ENCODE data around the gene RALGAPA1.
"Not testable (repeated sequence)": the region's sequence is repeated elsewhere in the genome, so short reads cannot be mapped to it uniquely, and the experiment has no call there.

The RALGAPA1 gene

DNA sequence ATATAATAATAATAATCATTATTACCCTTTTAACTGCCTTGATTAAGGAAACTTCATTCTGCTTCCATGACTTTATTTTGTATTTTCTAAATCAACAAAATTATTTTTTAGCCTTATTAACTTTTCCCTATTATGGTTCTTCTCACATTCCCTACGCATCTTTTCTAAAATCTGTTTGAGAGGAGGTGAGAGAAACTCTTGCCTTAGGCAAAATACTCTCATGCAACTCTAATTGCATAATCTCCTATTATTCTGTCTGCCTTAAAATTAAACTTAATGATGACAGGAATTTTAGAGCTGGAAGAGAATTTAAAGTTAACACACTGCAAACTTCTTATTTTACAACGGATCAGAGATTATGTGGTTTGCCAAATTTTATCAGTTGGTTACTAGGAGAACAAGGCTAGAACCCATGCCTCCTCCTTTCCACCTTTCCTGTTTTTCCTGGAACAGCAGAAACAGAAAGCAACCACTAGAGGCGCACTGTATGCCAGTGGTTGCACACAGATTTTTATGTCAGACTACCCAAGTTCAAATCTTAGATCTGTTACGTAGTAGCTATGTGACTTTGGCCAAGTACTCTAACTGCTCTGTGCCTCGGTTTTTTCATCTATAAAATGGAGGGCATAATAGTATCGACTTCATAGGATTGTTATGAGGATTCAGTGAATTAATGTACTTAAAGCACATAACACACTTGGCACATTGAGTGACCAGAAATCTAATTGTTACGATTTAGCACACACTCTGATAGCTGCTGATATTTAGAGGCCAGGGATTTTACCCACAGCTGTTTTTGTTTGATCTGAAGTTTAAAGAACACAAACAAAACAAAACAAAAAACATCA lies 12.7 kb upstream of the RALGAPA1 start:
- DNase-seq: peak; percentile 60

DNA sequence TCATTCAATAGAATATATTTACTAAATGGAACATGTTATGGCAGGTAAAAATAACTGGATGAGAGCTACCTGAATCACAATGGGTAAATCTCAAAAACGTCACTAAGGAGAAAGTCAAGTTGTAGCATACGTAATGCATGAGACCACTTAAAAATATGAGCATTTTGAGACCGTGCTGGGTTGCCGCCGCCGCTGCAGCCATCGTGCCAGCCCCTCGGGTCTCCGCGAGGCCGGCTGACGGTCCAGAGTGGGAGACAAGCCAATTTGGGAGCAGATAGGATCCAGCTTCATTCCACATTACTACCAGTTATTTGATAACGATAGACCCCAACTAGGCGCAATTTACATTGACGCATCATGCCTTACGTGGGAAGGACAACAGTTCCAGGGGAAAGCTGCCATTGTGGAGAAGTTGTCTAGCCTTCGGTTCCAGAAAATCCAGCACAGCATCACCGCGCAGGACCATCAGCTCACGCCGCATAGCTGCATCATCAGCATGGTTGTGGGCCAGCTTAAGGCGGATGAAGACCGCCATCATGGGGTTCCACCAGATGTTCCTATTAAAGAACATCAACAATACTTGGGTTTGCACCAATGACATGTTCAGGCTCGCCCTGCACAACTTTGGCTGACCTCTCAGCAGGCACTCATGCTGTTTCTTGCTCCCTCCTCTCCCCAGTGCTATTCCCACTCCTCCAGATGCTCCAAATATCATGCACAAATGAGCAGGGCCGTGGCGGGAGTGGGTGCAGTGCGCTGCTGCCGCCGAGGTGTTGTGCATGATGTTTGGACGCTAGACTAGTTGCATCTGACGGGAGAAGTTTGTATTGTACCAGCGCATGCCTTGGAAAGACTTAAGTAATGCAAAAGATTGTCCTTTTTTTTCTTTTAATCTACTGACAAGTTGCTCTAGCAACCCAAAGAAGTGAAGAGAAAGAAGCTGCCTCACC lies 10.8 kb upstream of the RALGAPA1 start:
- no peak for DNase-seq

DNA sequence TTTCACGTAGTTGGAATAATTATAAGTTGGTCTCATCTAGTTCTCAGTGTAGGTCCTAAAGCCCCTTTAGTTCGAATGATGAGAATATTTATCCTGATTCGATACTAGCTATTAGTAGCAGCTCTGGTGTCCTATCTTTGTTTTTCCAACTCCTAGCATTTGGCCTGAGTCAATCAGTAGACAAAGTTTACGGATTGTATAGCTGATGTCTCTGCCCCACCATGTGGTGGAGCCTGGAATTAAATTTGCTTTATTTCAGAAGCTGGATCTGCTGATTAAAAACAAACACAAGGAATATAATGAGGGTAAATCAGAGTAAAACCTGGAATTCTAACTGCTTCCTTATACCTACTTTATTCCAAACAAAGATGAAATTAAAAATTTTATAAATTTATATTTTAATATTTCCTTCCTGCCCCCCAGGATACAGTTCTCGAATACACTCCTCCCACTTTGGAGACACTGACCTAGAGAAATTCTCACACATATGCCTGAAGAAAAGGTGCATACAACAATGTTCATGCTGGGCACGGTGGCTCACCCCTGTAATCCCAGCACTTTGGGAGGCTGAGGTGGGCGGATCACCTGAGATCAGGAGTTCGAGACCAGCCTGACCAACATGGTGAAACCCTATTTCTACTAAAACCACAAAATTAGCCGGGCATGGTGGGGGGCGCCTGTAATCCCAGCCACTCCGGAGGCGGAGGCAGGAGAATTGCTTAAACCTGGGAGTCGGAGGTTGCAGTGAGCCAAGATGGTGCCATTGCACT lies 9.4 kb upstream of the RALGAPA1 start:
- DNase-seq: peak; percentile 62

DNA sequence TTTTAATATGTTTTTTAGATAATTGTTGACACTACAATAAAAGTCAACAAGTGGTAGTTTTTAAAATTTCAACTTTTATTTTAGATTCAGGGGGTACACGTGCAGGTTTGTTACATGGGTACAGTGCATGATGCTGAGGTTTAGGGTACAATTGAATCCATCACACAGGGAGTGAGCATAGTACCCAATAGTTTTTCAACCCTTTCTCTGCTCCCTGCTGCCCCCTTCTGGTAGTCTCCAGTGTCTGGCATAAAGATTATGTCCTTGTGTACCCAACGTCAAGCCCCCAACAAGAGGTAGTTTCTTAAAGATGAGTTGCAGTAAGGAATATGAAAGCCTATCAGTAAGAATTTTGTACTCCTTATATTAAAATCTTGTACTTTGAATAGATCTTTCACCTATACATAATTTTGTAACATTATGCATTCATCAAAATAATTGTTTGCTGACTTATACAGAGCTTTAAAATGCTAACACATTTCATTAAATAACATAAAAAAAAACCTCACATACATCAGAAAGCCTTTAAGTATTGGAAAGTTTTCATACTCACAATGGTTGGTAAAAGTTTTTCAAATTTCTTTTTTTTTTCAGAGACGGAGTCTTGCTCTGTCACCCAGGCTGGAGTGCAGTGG lies 5.4 kb upstream of the RALGAPA1 start:
- DNase-seq: peak; percentile 85

DNA sequence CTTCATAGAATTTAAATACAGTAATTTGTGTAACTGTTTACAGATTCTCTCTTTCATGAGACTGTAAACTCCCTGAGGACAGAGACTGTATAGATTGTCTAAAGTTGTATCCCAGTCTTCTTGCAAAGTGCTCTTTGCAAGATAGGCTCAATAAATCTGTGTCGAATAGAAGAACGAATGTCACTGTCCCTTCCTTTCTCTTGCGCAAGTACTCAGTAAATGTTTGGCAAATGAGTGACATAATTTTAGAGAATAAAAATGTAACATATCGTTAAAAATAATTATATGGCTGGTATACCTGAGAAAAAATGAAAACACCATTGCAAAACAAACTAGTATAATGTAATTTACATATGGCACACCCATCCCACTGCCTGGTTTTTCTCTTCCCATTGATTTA lies 1.9 kb upstream of the RALGAPA1 start:
- no peak for DNase-seq

DNA sequence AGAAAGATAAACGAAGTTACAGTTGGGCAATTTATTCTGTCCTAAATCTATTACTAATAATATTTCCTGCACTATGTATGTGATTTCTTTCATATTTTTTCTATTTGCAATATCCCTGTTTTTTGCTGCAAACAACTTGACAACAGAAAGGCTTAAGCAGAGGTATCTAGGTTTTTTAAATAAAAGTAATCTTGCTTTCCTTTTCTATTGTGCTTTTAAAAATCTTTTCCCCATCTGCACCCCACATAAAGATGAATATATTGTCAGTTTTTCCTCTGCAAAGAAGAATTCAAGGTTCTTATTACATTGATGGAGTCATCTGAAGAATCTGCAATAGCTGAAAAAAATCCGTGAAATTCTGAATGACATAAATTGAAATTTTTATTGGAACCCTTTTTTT lies 502 bp upstream of the RALGAPA1 start:
- no peak for DNase-seq

DNA sequence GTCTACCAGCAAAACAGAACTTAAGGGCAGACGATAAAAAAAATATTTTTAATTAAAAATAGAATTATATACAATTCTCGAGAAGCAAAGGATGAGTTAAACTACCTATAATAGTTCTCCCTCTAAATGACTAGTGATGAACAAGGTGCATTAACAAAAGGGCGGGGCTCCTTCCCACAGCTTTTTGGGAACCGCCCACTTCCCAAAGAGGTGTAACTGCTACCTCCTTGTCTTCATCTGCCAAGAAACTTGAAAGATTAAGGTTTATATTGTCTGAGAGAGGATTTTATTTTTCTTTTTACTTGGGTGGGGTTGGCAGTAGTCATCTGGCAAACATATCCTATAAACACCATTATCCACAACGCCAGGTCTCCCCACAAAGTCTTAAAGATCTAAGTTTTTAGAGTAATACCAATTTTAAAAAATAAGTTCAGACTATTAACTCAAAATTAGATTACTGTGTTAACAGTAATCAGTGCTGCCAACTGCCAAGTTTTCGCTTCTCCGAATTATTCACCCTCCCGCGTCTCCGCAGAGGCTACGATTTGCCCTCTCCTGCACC lies 938 bp downstream of the RALGAPA1 start:
- peak; percentile 59 for DNase-seq

DNA sequence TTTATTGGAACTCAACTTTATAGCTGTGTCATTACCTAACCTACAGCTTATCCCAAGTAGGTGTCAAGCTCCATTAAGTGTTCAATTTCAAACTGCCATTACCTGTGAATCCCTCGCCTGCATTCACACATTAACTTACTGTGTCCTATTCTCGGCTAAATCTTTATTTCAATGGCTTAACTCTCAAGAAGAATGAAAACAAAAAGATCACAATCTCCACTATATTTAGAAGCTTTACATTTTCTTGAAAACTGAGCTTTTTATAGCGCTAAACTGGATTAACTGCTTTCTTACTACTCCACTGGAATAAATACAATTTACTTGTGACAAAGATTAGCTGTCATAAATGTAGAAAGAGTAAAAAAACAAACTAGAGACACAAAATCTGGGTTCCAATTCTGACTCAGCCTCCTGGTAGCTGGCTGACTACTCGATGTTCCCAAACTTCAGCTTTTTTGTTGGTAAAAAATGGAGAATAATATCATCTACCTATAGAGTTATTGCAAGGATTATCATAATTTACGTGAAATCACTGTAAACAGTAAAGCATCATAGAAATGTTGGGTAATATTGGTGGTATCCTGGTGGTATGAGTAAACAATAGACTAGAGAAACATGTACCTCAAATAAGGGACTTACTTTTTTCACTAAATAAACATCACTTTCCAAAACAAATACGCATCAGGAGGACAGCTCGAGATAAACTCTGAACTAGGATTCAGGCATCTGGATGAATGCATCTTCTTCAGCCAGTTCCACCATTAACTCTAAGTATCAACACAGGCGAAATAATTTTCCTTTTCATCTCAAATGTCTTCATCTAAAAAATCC lies 1.7 kb downstream of the RALGAPA1 start:
- DNase-seq: no peak

DNA sequence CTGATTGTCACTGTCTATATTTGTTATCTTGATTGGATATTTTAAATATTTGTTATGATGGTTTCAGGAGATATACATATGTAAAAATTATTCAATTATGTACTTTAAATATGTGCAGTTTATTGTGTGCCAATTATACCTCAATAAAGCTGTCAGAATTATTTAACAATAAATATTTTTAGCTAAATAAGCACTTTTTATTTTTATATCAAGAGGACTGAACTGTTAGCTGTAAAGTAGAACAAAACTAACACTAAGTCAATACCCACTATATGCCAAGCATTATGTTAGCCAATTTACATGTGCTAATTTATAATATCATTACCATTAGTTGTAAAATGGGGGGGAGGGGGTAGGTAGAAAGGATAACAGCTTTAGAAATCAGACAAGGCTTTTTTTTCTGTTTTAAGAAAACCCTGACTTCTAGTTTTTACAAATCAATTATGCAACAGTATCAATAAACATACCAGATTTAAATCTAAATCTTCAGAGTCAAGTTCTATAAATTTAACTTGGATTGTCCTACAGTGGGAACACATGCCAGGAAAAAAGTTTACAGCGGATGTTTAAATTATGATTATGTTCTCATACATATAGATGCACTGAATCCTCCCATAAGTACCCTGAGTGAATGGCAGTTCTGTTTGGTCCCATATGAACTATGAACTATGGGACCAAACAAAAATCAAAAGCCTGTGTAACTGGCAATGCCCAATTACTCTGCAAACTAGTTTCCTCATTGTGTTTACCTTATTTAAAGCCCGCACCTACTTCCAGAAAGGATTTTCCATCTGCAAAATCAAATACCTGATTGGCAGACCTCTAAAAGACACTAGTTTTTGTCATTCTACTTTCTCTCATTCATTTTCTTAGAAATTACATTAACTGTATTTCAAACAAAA lies 2.8 kb downstream of the RALGAPA1 start:
- no peak for DNase-seq

DNA sequence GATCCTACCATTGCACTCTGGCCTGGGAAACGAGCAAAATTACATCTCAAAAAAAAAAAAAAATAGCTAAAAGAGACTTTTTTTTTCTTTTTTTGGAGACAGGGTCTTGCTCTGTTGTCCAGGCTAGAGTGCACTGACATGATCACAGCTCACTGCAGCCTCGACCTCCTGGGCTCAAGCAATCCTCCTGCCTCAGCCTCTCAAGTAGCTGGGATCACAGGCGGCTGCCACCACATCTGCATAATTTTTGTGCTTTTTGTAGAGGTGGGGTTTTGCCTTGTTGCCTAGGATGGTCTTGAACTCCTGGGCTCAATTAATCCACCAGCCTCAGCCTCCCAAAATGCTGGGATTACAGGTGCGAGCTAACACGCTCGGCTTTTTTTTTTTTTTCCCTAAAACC lies 11.3 kb downstream of the RALGAPA1 start:
- DNase-seq: no peak

DNA sequence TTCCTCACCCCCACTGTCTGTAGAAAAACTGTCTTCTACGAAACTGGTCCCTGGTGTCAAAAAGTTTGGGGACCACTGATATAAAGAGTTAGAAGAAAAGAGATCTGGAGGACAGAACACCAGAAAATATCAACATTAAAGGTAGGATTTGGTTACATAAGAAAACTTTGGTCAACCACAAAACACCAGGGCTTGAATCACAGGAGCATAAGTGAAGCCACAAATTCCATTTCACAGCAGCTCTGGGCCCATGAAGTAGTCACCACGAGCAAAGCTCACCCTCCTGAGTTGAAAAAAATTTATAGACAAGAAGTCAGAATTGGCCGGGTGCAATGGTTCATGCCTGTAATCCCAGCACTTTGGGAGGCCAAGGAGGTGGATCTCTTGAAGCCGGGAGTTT lies 19.4 kb downstream of the RALGAPA1 start:
- DNase-seq: no peak

DNA sequence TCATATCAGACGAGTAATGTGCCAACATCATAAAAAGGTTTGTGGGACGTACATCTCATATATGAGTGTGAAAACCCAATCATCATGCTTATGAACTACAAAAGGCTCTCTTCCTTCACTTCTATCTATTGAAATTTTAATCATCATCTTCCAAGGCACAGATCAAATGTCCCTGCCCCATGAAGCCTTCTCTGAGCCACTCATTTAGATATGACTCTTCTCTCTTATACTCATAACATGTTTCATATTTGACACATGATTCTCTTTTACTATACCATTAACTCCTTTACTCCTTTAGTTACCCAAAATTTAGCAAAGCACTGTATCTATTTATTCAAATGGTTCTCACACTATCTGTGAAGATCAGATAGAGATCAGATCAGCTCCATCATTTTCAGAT lies 22.2 kb downstream of the RALGAPA1 start:
- no peak for DNase-seq

DNA sequence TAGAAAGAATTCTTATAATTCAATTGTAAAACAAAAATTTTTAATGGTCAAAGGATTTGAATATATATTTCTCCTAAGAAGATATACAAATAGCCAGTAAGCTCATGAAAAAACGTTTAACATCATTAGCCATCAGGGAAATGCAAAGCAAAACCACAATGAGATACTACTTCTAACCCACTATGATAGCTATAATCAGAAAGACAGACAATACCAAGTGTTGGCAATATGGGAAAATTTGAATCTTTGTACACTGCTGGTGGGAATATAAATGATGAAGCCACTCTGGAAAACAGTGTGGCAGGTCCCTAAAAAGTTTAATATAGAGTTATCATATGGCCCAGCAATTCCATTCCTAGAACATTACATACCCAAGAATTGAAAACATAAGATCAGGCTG lies 25.4 kb downstream of the RALGAPA1 start:
- no peak for DNase-seq

DNA sequence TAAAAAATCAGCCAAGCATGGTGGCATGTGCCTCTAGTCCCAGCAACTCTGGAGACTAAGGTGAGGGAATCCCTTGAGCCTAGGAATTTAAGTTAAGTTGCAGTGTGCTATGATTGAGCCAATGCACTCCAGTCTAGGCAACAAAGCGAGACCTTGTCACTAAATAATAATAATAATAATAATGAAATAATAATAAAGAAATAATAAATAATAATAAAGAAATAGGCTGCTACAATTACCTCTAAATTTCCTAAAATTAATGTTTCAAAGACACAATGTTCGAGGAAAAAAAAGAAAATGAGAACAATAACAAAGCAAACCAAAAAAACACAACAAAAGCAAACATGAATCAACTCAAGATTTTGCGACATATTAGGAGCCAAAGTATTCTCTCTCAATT lies 29.7 kb downstream of the RALGAPA1 start:
- DNase-seq: no peak

DNA sequence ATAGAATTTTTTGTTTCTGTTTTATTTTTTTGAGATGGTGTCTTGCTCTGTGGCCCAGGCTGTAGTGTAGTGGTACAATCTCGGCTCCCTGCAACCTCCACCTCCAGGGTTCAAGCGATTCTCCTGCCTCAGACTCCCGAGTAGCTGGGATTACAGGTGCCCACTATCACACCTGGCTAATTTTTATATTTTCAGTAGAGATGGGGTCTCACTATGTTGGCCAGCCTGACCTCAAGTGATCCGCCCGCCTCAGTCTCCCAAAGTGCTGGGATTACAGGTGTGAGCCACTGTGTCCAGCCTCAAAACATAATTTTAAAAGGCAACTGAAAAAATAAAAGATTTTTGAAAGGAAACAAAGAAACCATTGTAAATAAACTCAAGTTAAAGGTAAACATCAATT lies 31.5 kb downstream of the RALGAPA1 start:
- not testable (repeated sequence) for DNase-seq

DNA sequence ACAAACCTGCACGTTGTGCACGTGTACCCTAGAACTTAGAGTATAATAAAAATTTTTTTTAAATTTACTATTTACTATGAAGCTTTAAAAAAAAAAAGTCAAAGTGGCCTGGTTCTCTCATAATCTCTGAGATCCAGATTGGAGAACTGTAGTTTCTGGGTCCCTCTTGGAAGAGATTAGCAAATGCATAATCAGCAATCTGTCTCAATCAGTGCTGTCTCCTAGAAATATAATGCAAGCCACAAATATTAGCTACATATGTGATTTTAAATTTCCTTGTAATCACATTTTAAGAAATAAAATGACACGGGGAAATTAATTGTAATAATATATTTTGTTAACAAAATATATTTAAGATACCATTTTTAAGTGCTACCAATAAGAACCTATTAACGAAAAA lies 32.3 kb downstream of the RALGAPA1 start:
- DNase-seq: no peak

DNA sequence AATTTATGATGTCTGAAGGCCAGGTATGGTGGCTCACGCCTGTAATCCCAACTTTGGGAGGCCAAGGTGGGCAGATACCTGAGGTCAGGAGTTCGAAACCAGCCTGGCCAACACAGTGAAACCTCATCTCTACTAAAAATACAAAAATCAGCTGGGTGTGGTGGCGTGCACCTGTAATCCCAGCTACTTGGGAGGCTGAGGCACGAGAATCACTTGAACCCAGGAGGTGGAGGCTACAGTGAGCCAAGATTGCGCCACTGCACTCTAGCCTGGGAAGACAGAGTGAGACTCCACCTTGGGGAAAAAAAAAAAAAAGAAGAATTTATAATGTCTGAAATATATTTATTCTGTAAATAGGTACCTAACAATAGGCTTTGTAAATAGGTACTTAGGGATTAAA lies 33.0 kb downstream of the RALGAPA1 start:
- not testable (repeated sequence) for DNase-seq

DNA sequence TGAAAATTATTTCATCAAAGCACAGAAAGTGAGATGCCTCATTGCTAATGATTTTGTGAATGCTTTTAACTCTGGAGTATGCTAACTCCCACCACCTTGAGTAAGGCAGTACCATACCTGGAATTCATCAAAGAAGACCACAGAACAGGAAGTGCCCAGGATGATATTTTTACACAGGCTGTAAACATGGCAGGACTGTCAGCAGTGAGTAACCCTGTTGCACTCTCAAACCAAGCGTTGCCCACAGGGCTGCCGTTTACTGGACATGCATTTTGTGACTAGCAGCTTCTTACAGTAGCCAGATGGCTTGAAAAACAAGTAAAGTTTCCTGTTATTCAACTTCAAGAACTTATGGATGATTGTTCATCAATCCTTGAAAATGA lies 42.4 kb downstream of the RALGAPA1 start:
- no peak for DNase-seq

DNA sequence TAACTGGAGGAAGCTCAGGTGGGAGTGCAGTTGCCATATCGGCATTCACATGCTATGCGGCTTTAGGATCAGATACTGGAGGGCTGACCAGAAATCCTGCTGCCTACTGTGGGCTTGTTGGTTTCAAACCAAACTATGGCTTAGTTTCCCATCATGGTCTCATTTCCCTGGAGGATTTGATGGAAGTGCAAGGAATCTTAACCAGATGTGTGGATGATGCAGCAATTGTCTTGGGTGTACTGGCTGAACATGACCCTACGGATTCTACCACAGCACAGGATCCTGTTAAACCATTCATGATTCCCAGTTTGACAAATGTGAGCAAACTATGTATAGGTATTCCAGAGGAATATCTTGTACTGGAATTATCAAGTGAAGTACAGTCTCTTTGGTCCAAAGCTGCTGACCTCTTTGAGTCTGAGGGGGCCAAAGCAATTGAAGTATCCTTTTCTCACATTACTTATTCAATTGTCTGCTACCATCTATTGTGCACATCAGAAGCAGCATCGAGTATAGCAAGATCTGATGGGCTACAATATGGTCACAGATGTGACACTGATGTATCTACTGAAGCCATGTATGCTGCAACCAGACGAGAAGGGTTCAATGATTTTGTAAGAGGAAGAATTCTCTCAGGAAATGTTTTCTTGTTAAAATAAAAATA lies 42.9 kb downstream of the RALGAPA1 start:
- no peak for DNase-seq

DNA sequence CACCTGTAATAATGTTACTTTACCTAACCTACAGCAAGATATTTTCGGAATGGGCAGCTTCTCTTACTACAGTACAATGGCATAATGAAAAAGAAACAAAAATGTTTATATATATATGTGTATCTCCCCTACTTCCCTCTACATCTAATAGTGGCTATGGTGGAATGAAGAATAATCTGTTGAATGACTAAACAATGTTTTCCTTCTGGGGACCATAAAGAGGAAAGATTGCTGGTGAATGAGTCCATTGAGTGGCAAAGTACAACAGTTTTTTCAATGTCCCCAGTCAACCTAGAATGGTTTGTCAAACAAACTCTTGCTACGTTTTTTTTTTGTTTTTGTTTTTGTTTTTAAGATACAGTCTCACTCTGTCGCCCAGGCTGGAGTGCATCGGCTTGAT lies 47.2 kb downstream of the RALGAPA1 start:
- DNase-seq: no peak
